Muscle layer of duodenum (tissue), 2 donors: ENCODE results near the gene NDUFS2.

Source experiments
- H3K27ac ChIP-seq: one replicate; pipeline ENCODE4 v1.7.0; 2013; ENCODE audit warnings: mild to moderate bottlenecking, low read length
- H3K27me3 ChIP-seq: one replicate; pipeline ENCODE4 v1.7.0; 2013; ENCODE audit warnings: low read depth, mild to moderate bottlenecking, control low read depth, low read length
- H3K36me3 ChIP-seq, 2 donors: one replicate each; pipeline ENCODE4 v1.7.0; 2013; ENCODE audit warnings: low read length in 2 of 2, control low read depth in 1 of 2, mild to moderate bottlenecking in 1 of 2; ENCODE audit not compliant: insufficient read depth in 2 of 2, control insufficient read depth in 1 of 2
- H3K4me1 ChIP-seq, 2 donors: one replicate each; pipeline ENCODE4 v1.7.0; 2013; ENCODE audit warnings: low read length in 2 of 2, mild to moderate bottlenecking in 2 of 2, control low read depth in 1 of 2, moderate library complexity in 1 of 2; ENCODE audit not compliant: insufficient read depth in 2 of 2, control insufficient read depth in 1 of 2
- H3K4me3 ChIP-seq, 2 donors: one replicate each; pipeline ENCODE4 v1.7.0; 2013; ENCODE audit warnings: low read length in 2 of 2, low read depth in 1 of 2, mild to moderate bottlenecking in 1 of 2
- H3K9me3 ChIP-seq, 2 donors: one replicate each; pipeline ENCODE4 v1.7.0; 2013; ENCODE audit warnings: low read length in 2 of 2, control low read depth in 1 of 2, mild to moderate bottlenecking in 1 of 2; ENCODE audit not compliant: control insufficient read depth in 1 of 2
- donor health status: healthy.

The NDUFS2 gene

DNA sequence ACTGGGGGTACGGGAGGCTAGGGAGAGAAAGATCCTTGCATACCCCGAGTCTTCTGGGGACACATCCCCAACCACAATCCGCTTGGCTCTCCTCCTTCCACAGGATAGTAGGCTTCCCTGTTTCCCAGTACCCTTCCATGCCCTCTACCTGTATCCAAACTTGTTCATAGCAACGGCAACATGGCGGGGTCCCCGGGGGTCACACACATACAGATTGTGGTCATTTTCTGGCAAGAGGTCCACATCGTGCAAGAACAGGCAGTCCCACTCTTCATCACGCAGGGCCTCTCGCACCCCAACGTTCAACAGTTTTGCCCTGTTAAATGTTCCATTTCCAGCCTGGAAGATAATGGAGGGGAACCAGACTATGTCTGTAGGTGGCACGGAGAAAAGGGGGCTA is 28.5 kb upstream of the NDUFS2 start:
- Histone ChIP-seq H3K4me1 (peaks cover 21 to 24% of the 10 kb centered on the region in 2 donors), H3K36me3 (peaks cover 52 to 66% of the 10 kb centered on the region in 2 donors), H3K9me3 (no peaks in the 10 kb centered on the region), H3K27ac (peak overlapping the region; percentile 46), H3K4me3 (no peak overlapping the region), H3K27me3 (no peaks in the 10 kb centered on the region)

DNA sequence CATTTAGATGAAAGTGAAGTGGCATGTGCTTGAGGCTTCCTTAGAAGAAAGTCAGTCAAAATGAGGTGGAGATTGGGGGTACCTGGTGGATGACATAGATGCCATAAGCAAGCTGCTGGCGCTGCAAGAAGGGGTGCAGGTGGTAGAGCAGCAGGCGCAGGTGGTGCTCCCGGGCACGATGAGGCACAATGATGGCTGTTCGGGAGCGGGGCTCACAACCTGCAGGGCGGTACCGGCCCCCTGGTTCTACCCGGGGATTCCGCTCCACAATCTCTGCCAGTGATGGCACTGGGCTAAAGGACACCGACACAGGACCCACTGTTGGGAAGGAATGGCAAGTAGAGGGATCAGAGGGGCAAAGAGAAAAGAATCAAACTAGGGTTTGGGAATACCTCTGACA is 27.3 kb upstream of the NDUFS2 start:
- Histone ChIP-seq H3K36me3 (peaks cover 48 to 56% of the 10 kb centered on the region in 2 donors), H3K27me3 (no peaks in the 10 kb centered on the region), H3K27ac (no peak overlapping the region), H3K4me3 (no peak overlapping the region), H3K4me1 (peaks cover 21 to 24% of the 10 kb centered on the region in 2 donors), H3K9me3 (no peaks in the 10 kb centered on the region)

DNA sequence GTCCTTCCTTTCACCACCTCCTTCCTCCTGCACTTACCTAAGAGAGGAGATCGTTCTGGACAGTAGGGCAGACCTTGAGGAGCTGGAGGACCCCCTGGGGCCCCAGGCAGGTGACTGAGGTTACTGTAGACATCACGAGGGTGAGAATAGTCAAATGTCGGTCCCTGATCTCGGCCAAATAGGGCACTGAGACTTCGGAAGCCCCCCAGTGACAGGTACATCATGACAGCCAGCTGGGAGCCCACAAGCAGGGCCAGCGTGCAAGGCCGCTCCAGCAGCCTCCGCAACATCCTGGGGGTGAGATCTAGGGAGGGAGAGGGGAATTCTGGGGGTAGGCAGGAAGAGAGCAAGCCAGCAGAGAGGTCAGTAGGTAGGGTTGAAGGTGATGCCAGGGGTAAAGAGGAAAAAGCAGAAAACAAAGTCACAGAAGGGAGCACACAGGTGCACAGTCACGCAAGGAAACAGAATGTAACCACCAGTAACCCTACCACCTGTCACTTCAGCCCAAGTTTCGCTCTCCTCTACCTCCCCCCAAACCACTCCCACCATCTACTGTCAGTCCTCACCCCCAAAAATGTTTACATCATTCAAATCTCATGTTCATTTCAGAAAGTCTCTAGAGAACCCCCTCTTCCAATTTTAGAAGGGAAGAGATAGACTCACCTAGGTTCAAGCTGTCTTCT is 26.3 kb upstream of the NDUFS2 start:
- Histone ChIP-seq H3K4me3 (peak overlapping the region; percentile 72 to 95), H3K4me1 (peaks cover 21 to 24% of the 10 kb centered on the region in 2 donors), H3K36me3 (peaks cover 41 to 46% of the 10 kb centered on the region in 2 donors)

DNA sequence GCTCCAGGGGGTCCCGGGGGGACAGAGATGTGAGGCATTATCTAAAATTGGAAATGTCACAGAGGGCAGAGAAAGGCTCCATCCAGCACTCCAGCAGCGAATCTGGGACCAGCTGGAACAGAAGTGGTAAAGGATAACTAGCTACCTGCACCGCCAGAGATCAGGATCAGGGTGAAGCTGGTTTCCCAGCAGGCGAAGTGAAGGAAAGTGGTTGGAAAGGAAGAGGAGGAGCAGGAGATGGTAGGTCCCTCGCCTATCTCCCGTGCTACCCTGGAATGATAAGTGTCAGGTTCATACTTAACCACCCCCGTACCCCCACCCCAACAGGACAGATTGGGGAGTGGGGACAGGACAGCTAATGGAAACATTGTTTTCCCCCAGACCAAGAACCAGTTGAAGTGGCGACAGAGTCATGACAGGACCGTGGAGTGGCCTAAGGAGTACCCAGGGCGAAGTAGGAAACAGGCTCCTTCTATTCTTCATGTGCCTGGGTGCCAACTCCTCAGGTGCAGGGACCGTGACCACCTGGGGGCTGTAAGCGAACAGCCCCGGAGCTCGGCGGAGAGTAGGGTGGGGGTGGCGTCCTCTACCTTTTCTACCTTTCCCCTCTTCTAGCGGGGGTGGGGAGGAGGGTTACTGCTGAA is 25.6 kb upstream of the NDUFS2 start:
- Histone ChIP-seq H3K27me3 (no peaks in the 10 kb centered on the region), H3K27ac (peak overlapping the region; percentile 96), H3K4me3 (peak overlapping the region; percentile 72 to 95), H3K36me3 (peaks cover 34 to 39% of the 10 kb centered on the region in 2 donors), H3K9me3 (no peaks in the 10 kb centered on the region), H3K4me1 (peaks cover 21 to 24% of the 10 kb centered on the region in 2 donors)

More for the DNA sequence above, 26.3 kb upstream of the NDUFS2 start:
- Histone ChIP-seq H3K27me3 (no peaks in the 10 kb centered on the region), H3K9me3 (no peaks in the 10 kb centered on the region), H3K27ac (peak overlapping the region; percentile 96)

DNA sequence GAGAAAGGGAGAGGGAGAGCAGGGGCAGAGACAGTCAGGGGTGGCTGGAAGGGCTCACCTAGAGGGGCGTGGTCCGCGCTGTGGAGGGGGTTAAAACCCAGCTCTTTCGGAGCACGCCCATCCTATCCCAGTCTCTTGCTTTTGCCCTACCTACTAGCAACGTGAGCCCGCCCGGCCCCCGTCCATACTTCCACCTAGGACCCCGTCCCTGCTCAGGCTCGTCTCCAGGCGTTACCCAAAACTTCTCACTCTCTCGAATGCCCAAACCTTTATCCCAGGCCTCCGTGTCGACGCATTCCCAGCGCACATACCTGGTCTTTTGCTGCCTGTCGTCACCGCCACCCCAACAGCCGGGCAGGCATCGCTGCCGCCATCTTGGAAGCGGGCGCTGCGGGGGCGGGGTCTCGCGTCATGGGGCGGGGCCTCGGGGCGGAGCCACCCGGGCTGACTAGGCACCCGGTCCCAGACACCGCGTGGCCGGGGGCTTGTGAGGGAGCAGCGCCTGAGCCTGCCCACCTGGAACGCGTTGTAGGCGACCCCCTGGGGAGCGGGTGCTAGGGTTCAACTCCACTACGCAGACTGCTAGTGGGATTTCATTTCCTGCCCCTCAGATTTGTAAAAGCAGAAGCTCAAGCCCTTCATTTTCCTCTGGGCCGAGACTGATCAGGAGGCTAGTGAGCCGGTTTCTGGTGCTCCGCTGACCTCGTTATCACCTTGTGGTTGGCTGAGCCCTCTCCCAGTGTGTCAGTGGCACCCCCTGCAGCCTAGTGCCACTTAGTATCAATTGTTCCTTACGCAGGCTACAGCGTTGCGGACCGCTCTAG is 24.8 kb upstream of the NDUFS2 start, which contains the start of gene B4GALT3:
B4GALT3 (minus strand) TSS at position 396 of the 824 bp plus-strand sequence. CDS start 1,447 bp downstream, outside the sequence.
- Histone ChIP-seq H3K9me3 (no peaks in the 10 kb centered on the region), H3K27ac (peak within 1 kb of the TSS; percentile 96), H3K36me3 (peaks cover 27 to 32% of the 10 kb centered on the region in 2 donors), H3K27me3 (no peaks in the 10 kb centered on the region), H3K4me1 (peaks cover 21 to 23% of the 10 kb centered on the region in 2 donors), H3K4me3 (peak within 1 kb of the TSS; percentile 72 to 95)

DNA sequence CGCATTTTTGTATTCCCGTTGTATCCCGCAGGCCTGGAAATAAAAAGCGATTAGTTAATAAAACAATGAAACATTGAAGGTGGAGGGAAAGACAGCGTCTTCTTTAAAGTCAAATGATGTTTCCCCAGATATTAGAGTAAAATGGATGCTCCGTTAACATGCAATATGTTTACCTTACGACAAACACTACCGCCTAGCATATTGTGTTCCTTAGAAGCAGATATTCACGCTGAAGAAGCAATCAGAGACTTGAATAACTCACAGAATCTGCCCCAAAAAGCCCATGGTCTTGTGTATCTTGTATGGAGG is 24.3 kb upstream of the NDUFS2 start:
- H3K4me1 ChIP-seq = peaks cover 18 to 21% of the 10 kb centered on the region in 2 donors
- peak overlapping the region; percentile 96 for H3K27ac ChIP-seq

DNA sequence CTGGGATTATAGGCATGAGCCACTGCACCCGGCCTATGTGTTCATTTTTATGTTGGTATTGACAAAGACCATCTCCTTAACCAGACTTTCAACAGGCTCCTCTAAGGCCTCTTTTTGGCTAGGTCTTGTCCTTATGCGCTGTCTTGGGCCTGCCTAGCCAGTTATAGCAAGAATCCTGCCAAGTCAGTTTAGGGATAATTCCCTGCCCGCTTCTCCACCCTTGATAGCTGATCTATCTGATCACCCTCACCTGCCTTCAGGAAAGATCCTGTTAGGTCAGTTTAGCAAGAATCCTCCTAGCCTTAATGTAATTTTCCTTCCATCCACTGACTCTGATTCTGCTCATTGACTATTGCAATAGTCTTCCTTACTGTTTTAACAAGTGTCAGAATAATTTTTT is 22.5 kb upstream of the NDUFS2 start:
- Histone ChIP-seq H3K9me3 (no peaks in the 10 kb centered on the region), H3K36me3 (peaks cover 8 to 12% of the 10 kb centered on the region in 2 donors), H3K4me1 (peaks cover 14 to 16% of the 10 kb centered on the region in 2 donors), H3K27ac (no peak overlapping the region), H3K27me3 (no peaks in the 10 kb centered on the region), H3K4me3 (no peak overlapping the region)

More for the DNA sequence above, 24.3 kb upstream of the NDUFS2 start:
- H3K27me3 ChIP-seq = no peaks in the 10 kb centered on the region
- no peaks in the 10 kb centered on the region for H3K9me3 ChIP-seq
- H3K36me3 ChIP-seq = peaks cover 21 to 27% of the 10 kb centered on the region in 2 donors
- H3K4me3 ChIP-seq = peak overlapping the region; percentile 72 to 95

DNA sequence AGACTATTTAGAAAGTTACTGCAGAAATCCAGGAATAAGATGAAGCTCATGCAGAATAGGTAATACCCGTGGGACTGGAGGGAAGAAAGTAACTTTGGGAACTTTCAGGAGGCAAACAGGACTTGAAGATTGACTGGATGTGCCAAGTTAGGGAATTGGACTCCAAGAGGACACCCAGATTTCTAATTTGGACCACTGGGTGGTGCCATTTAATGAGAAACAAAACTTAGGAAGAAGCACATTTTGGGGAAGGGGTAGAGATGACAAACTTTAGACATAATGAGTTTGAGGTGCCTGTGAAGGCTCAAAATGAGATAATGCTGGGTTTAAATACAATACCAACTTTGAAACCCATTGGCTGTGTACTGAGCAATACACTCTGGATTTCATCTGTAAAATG is 21.5 kb upstream of the NDUFS2 start:
- Histone ChIP-seq H3K27ac (no peak overlapping the region), H3K4me3 (no peak overlapping the region), H3K4me1 (peaks cover 12 to 17% of the 10 kb centered on the region in 2 donors), H3K9me3 (no peaks in the 10 kb centered on the region), H3K27me3 (no peaks in the 10 kb centered on the region), H3K36me3 (peaks cover 0 to 2% of the 10 kb centered on the region in 2 donors)

DNA sequence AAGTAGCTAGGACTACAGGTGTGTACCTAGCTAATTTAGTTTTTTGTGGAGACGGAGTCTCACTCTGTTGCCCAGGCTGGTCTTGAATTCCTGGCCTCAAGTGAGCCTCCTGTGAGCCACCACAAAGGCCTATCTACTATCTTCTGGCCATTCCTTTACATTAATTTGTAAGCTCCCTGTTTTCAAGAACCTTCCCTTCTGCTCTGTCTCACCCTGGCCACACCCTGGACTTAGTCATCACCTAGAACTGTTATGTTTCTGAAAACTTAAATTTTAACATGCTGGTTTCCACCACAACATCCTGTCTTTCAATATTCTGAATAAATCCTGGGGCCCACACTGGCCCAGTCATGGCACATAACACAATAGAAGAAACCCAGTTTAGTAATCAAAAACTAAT is 20.0 kb upstream of the NDUFS2 start:
- Histone ChIP-seq H3K36me3 (no peaks in the 10 kb centered on the region), H3K4me1 (peaks cover 0 to 18% of the 10 kb centered on the region in 2 donors), H3K27me3 (no peaks in the 10 kb centered on the region), H3K27ac (no peak overlapping the region), H3K4me3 (no peak overlapping the region), H3K9me3 (no peaks in the 10 kb centered on the region)

DNA sequence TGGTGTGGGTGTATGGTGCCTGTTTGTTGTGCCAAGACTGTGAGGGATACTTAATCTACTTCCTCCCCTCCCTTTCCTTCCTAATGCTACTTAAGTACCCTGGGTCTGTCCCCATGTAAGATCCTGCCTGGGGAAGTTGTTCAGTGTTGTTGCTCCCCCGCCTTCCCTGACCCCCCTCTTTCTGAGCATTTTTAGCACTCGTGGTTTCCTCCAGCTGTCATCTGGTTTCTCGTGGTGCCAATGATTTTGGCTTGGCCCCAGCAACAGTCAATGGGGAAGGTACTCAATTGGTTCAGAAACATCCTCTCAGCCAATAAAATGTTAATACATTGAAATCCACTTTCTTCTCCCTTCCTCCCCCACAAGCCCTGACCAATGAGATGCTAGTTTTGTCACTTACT is 16.9 kb upstream of the NDUFS2 start:
- Histone ChIP-seq H3K27me3 (no peaks in the 10 kb centered on the region), H3K27ac (peak overlapping the region; percentile 82), H3K36me3 (no peaks in the 10 kb centered on the region), H3K4me3 (no peak overlapping the region), H3K9me3 (no peaks in the 10 kb centered on the region), H3K4me1 (peaks cover 0 to 8% of the 10 kb centered on the region in 2 donors)

DNA sequence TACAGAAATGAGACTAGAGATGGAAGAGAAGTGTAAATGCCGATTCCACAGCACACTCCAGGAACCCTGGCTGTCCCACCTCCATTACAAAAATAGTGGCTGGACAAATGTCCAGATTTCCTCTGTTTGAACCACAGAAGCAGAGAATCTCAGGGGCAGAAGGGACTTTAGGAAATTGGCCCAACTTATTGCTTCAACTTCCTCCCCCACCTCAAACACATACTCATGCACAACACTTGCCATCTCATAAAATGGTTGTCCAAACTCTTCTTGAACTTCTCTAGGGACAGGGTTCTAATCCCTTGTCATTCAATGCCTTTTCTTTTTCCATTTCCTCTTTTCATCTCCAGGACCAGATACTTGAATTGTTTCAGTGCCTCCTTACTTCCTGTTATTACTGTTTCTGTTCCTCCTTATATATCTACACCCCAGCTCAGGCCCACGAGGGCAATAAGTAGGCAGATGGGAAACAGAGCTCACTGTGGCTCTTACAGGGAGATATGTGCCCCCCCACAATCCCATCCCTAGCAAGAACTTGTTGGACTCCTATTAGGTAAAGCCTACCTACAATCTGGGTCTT is 16.3 kb upstream of the NDUFS2 start:
- Histone ChIP-seq H3K27ac (peak overlapping the region; percentile 82), H3K9me3 (no peaks in the 10 kb centered on the region), H3K4me1 (peaks cover 0 to 8% of the 10 kb centered on the region in 2 donors), H3K36me3 (peaks cover 0 to 2% of the 10 kb centered on the region in 2 donors), H3K27me3 (no peaks in the 10 kb centered on the region), H3K4me3 (no peak overlapping the region)
